ENCODE measurements around the gene COTL1.

COTL1 gene

DNA sequence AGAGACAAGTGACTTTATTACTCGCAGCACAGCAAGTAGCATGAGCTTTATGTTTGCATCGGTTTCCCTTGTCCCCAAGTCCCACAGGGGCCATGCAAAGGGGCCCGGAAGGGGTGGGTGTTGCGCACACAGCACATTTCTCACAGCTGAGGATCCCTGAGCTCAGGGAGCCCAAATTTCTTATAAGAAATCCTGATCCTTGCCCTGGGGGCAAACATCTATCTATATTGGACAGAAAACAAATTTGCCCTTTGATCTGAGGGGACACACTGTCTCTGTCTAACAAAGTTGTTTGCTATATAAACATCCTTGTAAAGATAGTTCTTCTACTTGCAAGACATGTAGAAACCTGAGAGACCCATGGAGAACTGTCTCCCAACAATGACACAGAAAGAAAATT is 77.7 kb downstream of the COTL1 start:
- Histone ChIP-seq H3K27me3 (ENCODE audit: control insufficient read depth in 5 of 5, insufficient read depth in 4 of 5, low read length in 5 of 5) (peaks cover 0 to 6% (median 2%) of the 10 kb centered on the region in 5 donors), H3K9ac (ENCODE audit: low read length in 5 of 5) (no peak overlapping the region), H3K4me1 (ENCODE audit: control insufficient read depth in 5 of 5, insufficient read depth in 5 of 5, low read length in 5 of 5) (peaks cover 0 to 14% (median 4%) of the 10 kb centered on the region in 5 donors), H3K27ac (ENCODE audit: low read depth, low read length) (no peak overlapping the region), H3K36me3 (ENCODE audit: control insufficient read depth in 5 of 5, insufficient read depth in 5 of 5, low read length in 5 of 5) (no peaks in the 10 kb centered on the region), H3K9me3 (ENCODE audit: control insufficient read depth in 5 of 5, low read length in 5 of 5) (no peaks in the 10 kb centered on the region), H3K4me3 (ENCODE audit: low read depth in 1 of 5, low read length in 5 of 5) (no peak overlapping the region)

GRCh38 chr16:84538222-84538840 is 79.5 kb downstream of the COTL1 start:
- peaks cover 0 to 6% (median 0%) of the 10 kb centered on the region in 5 donors for H3K4me1 ChIP-seq (ENCODE audit: control insufficient read depth in 5 of 5, insufficient read depth in 5 of 5, low read length in 5 of 5)
- H3K9ac ChIP-seq (ENCODE audit: low read length in 5 of 5), result no peak overlapping the region
- H3K27me3 ChIP-seq (ENCODE audit: control insufficient read depth in 5 of 5, insufficient read depth in 4 of 5, low read length in 5 of 5), result no peaks in the 10 kb centered on the region
- H3K4me3 ChIP-seq (ENCODE audit: low read depth in 1 of 5, low read length in 5 of 5), result no peak overlapping the region
- no peaks in the 10 kb centered on the region for H3K36me3 ChIP-seq (ENCODE audit: control insufficient read depth in 5 of 5, insufficient read depth in 5 of 5, low read length in 5 of 5)
- no peak overlapping the region for H3K27ac ChIP-seq (ENCODE audit: low read depth, low read length)
- no peaks in the 10 kb centered on the region for H3K9me3 ChIP-seq (ENCODE audit: control insufficient read depth in 5 of 5, low read length in 5 of 5)

GRCh38 chr16:84537491-84538151 is 80.3 kb downstream of the COTL1 start:
- Histone ChIP-seq H3K36me3 (ENCODE audit: control insufficient read depth in 5 of 5, insufficient read depth in 5 of 5, low read length in 5 of 5) (no peaks in the 10 kb centered on the region), H3K4me1 (ENCODE audit: control insufficient read depth in 5 of 5, insufficient read depth in 5 of 5, low read length in 5 of 5) (peaks cover 0 to 13% (median 7%) of the 10 kb centered on the region in 5 donors), H3K9ac (ENCODE audit: low read length in 5 of 5) (no peak overlapping the region), H3K4me3 (ENCODE audit: low read depth in 1 of 5, low read length in 5 of 5) (no peak overlapping the region), H3K27ac (ENCODE audit: low read depth, low read length) (no peak overlapping the region), H3K27me3 (ENCODE audit: control insufficient read depth in 5 of 5, insufficient read depth in 4 of 5, low read length in 5 of 5) (no peaks in the 10 kb centered on the region), H3K9me3 (ENCODE audit: control insufficient read depth in 5 of 5, low read length in 5 of 5) (no peaks in the 10 kb centered on the region)

DNA sequence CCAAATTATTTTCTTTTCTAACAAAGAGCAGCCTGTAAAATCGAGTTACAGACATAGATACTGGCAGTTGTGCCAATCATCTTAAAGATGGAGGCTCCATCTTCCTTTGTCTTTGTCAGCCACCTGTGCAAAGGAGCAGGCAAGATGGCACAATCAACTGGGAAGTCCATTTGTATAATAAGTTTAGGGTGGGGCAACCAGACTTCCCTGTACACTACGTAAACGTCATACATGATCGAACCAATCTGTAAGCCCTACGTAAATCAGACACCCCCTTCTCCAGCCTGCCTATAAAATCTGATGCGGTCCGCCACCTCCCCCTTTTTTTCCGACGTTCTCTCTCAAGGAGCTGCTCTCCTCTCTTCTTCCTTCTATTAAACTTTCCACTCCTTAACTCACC is 82.0 kb downstream of the COTL1 start:
- Histone ChIP-seq H3K9ac (ENCODE audit: low read length in 5 of 5) (no peak overlapping the region), H3K9me3 (ENCODE audit: control insufficient read depth in 5 of 5, low read length in 5 of 5) (no peaks in the 10 kb centered on the region), H3K4me1 (ENCODE audit: control insufficient read depth in 5 of 5, insufficient read depth in 5 of 5, low read length in 5 of 5) (peaks cover 8 to 25% (median 18%) of the 10 kb centered on the region in 5 donors), H3K4me3 (ENCODE audit: low read depth in 1 of 5, low read length in 5 of 5) (no peak overlapping the region), H3K27ac (ENCODE audit: low read depth, low read length) (no peak overlapping the region), H3K36me3 (ENCODE audit: control insufficient read depth in 5 of 5, insufficient read depth in 5 of 5, low read length in 5 of 5) (no peaks in the 10 kb centered on the region), H3K27me3 (ENCODE audit: control insufficient read depth in 5 of 5, insufficient read depth in 4 of 5, low read length in 5 of 5) (no peaks in the 10 kb centered on the region)

- H3K36me3 ChIP-seq (ENCODE audit: control insufficient read depth in 5 of 5, insufficient read depth in 5 of 5, low read length in 5 of 5), result no peaks in the 10 kb centered on the region
- peaks cover 8 to 27% (median 18%) of the 10 kb centered on the region in 5 donors for H3K4me1 ChIP-seq (ENCODE audit: control insufficient read depth in 5 of 5, insufficient read depth in 5 of 5, low read length in 5 of 5)
- no peak overlapping the region for H3K27ac ChIP-seq (ENCODE audit: low read depth, low read length)
- H3K27me3 ChIP-seq (ENCODE audit: control insufficient read depth in 5 of 5, insufficient read depth in 4 of 5, low read length in 5 of 5), result no peaks in the 10 kb centered on the region
- no peak overlapping the region for H3K9ac ChIP-seq (ENCODE audit: low read length in 5 of 5)
- no peak overlapping the region for H3K4me3 ChIP-seq (ENCODE audit: low read depth in 1 of 5, low read length in 5 of 5)
- no peaks in the 10 kb centered on the region for H3K9me3 ChIP-seq (ENCODE audit: control insufficient read depth in 5 of 5, low read length in 5 of 5)
Observed at GRCh38 chr16:84535408-84535807, 82.5 kb downstream of the COTL1 start.

- Histone ChIP-seq H3K27ac (ENCODE audit: low read depth, low read length) (no peak overlapping the region), H3K36me3 (ENCODE audit: control insufficient read depth in 5 of 5, insufficient read depth in 5 of 5, low read length in 5 of 5) (no peaks in the 10 kb centered on the region), H3K27me3 (ENCODE audit: control insufficient read depth in 5 of 5, insufficient read depth in 4 of 5, low read length in 5 of 5) (no peaks in the 10 kb centered on the region), H3K4me1 (ENCODE audit: control insufficient read depth in 5 of 5, insufficient read depth in 5 of 5, low read length in 5 of 5) (peaks cover 8 to 32% (median 18%) of the 10 kb centered on the region in 5 donors), H3K4me3 (ENCODE audit: low read depth in 1 of 5, low read length in 5 of 5) (no peak overlapping the region), H3K9ac (ENCODE audit: low read length in 5 of 5) (no peak overlapping the region), H3K9me3 (ENCODE audit: control insufficient read depth in 5 of 5, low read length in 5 of 5) (peaks cover 0 to 3% (median 2%) of the 10 kb centered on the region in 5 donors)
Observed at GRCh38 chr16:84534815-84535214, 83.1 kb downstream of the COTL1 start.

DNA sequence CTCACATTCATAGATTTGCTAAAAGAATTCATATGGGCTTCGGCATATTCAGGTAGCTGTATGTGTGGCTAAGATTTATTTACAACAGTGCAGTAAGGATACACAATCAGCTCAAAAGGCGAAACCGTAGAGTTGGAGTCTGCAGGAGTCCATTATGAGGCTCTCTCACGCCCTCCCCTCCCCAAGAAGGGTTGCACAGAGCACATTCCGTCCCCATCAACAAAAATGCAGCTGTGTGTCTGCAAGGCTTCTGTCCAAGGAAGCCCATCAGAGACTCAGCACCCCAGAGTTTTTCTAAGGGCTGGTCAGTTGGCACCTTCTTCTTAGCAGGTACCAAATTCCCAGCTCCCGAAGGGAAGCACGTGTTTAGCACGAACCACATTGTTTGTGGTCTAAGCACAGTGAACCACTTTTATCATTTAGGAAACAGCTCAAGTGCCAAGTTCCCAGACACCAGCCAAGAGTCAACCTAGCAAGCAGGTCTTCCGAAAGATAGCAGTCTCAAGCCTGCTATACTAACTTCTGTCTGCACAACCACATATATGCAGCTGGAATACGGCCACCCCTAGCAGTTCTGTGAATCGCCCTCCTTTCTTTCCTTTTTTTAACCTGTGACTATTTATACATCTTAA is 84.9 kb downstream of the COTL1 start:
- peak overlapping the region in 1 of 5 donors; percentile 2 for H3K4me3 ChIP-seq (ENCODE audit: low read depth in 1 of 5, low read length in 5 of 5)
- H3K27ac ChIP-seq (ENCODE audit: low read depth, low read length), result peak overlapping the region; percentile 73
- peak overlapping the region in 1 of 5 donors; percentile 12 for H3K9ac ChIP-seq (ENCODE audit: low read length in 5 of 5)
- H3K4me1 ChIP-seq (ENCODE audit: control insufficient read depth in 5 of 5, insufficient read depth in 5 of 5, low read length in 5 of 5), result peaks cover 8 to 37% (median 22%) of the 10 kb centered on the region in 5 donors
- H3K9me3 ChIP-seq (ENCODE audit: control insufficient read depth in 5 of 5, low read length in 5 of 5), result peaks cover 0 to 9% (median 7%) of the 10 kb centered on the region in 5 donors
- H3K36me3 ChIP-seq (ENCODE audit: control insufficient read depth in 5 of 5, insufficient read depth in 5 of 5, low read length in 5 of 5), result no peaks in the 10 kb centered on the region
- H3K27me3 ChIP-seq (ENCODE audit: control insufficient read depth in 5 of 5, insufficient read depth in 4 of 5, low read length in 5 of 5), result no peaks in the 10 kb centered on the region

GRCh38 chr16:84532291-84532724 is 85.6 kb downstream of the COTL1 start:
- H3K9ac ChIP-seq (ENCODE audit: low read length in 5 of 5), result peak overlapping the region in 1 of 5 donors; percentile 58
- H3K4me1 ChIP-seq (ENCODE audit: control insufficient read depth in 5 of 5, insufficient read depth in 5 of 5, low read length in 5 of 5), result peaks cover 10 to 39% (median 28%) of the 10 kb centered on the region in 5 donors
- no peak overlapping the region for H3K4me3 ChIP-seq (ENCODE audit: low read depth in 1 of 5, low read length in 5 of 5)
- peak overlapping the region; percentile 73 for H3K27ac ChIP-seq (ENCODE audit: low read depth, low read length)
- H3K36me3 ChIP-seq (ENCODE audit: control insufficient read depth in 5 of 5, insufficient read depth in 5 of 5, low read length in 5 of 5), result no peaks in the 10 kb centered on the region
- H3K9me3 ChIP-seq (ENCODE audit: control insufficient read depth in 5 of 5, low read length in 5 of 5), result peaks cover 0 to 9% (median 7%) of the 10 kb centered on the region in 5 donors
- no peaks in the 10 kb centered on the region for H3K27me3 ChIP-seq (ENCODE audit: control insufficient read depth in 5 of 5, insufficient read depth in 4 of 5, low read length in 5 of 5)

- Histone ChIP-seq H3K4me3 (ENCODE audit: low read depth in 1 of 5, low read length in 5 of 5) (peak overlapping the region in 1 of 5 donors; percentile 4), H3K27me3 (ENCODE audit: control insufficient read depth in 5 of 5, insufficient read depth in 4 of 5, low read length in 5 of 5) (peaks cover 0 to 3% (median 0%) of the 10 kb centered on the region in 5 donors), H3K36me3 (ENCODE audit: control insufficient read depth in 5 of 5, insufficient read depth in 5 of 5, low read length in 5 of 5) (no peaks in the 10 kb centered on the region)
Observed at GRCh38 chr16:84531671-84532111, 86.2 kb downstream of the COTL1 start.

GRCh38 chr16:84530590-84530989 is 87.3 kb downstream of the COTL1 start:
- H3K9ac ChIP-seq (ENCODE audit: low read length in 5 of 5), result no peak overlapping the region
- no peak overlapping the region for H3K27ac ChIP-seq (ENCODE audit: low read depth, low read length)
- H3K27me3 ChIP-seq (ENCODE audit: control insufficient read depth in 5 of 5, insufficient read depth in 4 of 5, low read length in 5 of 5), result peaks cover 0 to 3% (median 0%) of the 10 kb centered on the region in 5 donors
- H3K4me3 ChIP-seq (ENCODE audit: low read depth in 1 of 5, low read length in 5 of 5), result no peak overlapping the region
- no peaks in the 10 kb centered on the region for H3K36me3 ChIP-seq (ENCODE audit: control insufficient read depth in 5 of 5, insufficient read depth in 5 of 5, low read length in 5 of 5)
- H3K9me3 ChIP-seq (ENCODE audit: control insufficient read depth in 5 of 5, low read length in 5 of 5), result peaks cover 0 to 9% (median 7%) of the 10 kb centered on the region in 5 donors
- H3K4me1 ChIP-seq (ENCODE audit: control insufficient read depth in 5 of 5, insufficient read depth in 5 of 5, low read length in 5 of 5), result peaks cover 10 to 49% (median 39%) of the 10 kb centered on the region in 5 donors

More at GRCh38 chr16:84531671-84532111, 86.2 kb downstream of the COTL1 start:
- H3K9ac ChIP-seq (ENCODE audit: low read length in 5 of 5), result peak overlapping the region in 2 of 5 donors; percentile 24 to 58
- H3K4me1 ChIP-seq (ENCODE audit: control insufficient read depth in 5 of 5, insufficient read depth in 5 of 5, low read length in 5 of 5), result peaks cover 10 to 45% (median 34%) of the 10 kb centered on the region in 5 donors
- peaks cover 0 to 9% (median 7%) of the 10 kb centered on the region in 5 donors for H3K9me3 ChIP-seq (ENCODE audit: control insufficient read depth in 5 of 5, low read length in 5 of 5)
- peak overlapping the region; percentile 73 for H3K27ac ChIP-seq (ENCODE audit: low read depth, low read length)
